HL-60/S4 treated with retinoic acid at 250 ng/mL for 4 days and 3 days (cell line): ENCODE results near the gene SCAP.
"Not testable (repeated sequence)": the region's sequence is repeated elsewhere in the genome, so short reads cannot be mapped to it uniquely, and the experiment has no call there.

Experiments
- in situ Hi-C: fragments of 300-500 bp; cut with MboI; formaldehyde crosslinking; loops from 2 replicates; pipeline ENCODE4 v1.7.0; 2022; ENCODE audit warnings: low sequenced_read_pairs

Gene SCAP

DNA sequence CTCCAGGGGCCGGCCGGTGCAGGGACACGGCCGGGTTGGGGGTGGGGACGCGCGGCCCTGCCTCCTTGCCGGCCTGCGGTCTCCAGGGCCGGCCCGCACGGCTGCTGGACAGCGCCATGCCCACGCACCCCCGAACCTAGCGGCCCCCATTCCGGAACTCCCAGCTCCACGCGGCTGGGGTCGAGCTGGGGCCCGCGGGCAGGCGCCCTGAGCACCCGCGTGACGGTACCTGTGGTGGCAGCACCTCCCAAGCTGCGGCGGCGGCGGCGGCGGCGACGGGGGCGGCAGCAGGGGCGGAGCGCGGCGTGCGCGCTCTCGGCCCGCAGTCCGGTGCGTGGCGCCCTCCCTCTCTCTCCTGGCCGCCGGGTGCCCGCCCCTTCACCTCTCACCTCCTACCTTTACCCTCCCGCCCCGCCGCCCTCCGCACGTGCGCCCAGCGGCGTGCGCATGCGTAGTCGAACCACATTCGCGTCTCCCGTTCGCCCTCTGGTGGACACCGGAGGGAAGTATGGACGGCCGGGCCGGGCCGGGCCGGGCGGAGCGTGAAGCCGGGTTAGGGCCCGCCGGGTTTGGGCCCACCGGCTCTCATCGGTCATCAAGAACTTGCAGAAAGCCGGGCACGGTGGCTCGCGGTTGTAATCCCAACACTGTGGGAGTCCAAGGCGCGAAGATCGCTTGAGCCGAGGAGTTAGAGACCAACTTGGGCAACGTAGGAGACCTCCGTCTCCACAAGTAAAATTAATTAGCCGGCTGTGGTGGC is at the start of gene SCAP:
Gene SCAP (minus strand): TSS at position 372 of the 760 bp plus-strand sequence. CDS start 32,948 bp downstream, outside the sequence.
- in situ Hi-C loops = no loop called here

DNA sequence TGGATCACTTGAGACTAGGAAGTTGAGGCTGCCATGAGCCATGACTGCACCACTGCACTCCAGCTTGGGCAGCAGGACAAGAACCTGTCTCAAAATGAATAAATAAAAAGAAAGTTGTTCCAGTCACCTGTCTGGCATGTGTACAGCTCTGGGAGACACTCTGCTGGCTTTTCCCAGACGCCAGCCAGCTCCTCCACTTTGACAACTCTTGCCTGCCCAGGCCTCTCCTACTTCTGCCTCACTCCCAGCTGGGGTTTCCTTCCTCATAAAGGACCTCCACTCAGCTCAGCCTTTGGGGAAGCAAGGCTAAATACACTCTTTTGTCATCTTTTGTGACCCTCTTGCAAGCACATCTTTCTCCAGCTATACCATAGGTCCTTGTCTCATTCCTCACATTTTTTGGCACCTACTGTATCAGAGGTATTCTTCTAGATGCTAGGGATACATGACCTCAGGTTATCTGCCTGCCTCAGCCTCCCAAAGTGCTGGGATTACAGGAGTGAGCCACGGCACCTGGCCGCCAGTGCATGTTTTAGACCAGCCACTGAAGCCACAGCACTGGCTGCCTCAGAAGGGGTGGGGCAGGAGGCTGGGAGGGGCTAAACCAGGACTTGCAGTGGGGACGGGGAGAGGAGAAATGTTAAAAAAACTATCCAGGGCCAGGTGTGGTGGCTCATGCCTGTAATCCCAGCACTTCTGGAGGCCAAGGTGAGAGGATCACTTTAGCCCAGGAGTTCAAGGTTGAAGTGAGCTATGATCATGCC is 47.8 kb upstream of the SCAP start:
- in situ Hi-C loops = no loop called here

DNA sequence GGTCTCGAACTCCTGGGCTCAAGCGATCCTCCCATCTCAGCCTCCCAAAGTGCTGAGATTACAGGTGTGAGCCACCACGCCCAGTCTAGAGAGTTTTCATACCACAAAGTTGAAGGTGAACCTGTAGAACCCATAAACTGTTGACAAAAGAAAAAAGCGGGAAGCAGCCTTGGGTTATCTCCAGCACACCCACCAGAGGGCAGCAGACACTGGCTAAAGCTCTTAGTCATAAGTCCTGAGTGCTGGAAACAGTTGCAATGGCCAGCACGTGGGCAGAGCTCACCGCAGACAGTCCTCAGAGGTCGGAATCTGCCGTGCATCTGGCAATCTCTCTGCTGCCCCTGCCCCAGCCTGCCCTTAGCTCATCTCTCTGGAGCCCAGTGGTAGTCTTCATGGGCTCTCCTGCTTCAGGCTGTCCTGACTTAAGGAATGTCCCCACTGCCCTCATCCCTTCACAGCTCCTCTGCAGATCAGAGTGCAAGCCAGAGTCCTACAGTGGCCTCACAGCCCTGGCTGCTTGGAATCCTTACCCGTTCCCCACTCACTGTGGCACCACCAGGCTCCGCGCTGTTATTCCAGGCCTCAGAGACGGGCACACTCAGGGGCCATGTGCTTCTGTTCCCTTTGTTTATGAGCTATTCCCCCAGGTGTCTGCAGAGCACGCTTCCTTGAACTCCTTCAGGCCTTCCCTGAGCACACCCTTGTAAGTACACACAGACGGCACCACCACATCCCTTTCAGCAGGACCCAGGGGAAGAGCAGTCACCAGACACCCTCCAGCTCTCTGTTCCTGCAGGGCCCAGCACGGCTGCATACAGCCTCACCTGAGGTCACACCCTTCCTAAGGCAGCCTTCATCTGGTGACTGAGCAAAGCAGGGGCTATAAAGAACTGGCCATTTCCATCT is 46.6 kb upstream of the SCAP start:
- in situ Hi-C loops = no loop called here

DNA sequence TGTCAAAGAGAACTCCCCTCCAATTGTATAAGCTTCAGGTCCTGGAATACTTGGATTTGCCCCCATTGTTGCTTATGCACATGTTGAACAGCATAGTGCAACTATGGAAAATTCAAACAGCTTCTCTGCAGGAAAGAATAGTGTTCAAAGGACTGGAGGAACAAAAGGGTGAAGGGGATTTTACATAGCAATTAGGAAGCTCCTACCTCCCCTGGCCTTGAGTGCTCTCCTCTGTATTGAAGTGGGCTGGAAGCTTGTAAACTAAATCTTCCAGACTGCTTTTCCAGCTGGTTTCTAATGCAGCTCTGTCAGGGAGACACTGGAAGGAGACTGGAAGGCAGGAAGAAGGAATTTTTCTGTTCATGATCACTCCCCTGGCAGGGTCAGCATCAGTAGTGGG is 45.0 kb upstream of the SCAP start:
- in situ Hi-C loops = no loop called here

DNA sequence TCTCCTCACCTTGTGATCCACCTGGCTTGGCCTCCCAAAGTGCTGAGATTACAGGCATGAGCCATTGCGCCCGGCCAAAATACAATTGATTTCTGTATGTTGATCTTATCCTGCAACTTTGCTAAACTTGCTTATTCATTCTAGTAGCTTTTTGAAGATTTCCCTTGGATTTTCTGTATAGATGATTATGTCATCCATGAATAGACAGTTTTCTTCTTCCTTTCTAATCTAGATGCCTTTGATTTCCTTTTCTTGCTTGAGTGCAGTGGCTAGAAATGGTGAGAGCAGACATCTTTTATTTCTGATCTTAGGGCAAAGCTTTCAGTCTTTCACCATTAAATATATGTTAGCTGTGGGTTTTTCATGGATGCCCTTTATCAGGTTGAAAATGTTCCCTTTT is 42.2 kb upstream of the SCAP start:
- in situ Hi-C loops = loop anchor here (10.0 kb wide), 1 partner anchor 267 kb away; the partner anchor contains the start of gene SMARCC1

DNA sequence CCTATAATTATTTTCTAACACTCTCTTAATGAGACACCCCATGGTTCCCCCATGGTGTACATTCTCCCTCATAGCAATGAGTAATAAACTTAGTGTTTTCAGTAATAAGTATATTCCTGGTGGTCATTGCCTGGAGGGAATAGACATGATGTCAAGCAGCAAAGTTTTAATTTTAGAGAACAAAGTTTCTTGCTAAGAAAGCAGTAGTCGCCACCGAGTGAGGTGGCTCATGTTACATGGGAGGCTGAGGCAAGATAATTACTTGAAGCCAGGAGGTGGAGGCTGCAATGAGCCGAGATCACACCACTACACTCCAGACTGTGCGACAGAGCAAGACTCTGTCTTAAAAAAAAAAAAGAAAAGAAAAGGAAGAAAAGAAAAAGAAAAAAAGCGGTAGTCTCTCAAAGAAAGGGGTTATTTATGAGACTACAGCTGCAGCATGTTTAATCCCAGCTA is 40.2 kb upstream of the SCAP start:
- in situ Hi-C loops = loop anchor here (10.0 kb wide), 1 partner anchor 269 kb away; the partner anchor contains the start of gene SMARCC1

DNA sequence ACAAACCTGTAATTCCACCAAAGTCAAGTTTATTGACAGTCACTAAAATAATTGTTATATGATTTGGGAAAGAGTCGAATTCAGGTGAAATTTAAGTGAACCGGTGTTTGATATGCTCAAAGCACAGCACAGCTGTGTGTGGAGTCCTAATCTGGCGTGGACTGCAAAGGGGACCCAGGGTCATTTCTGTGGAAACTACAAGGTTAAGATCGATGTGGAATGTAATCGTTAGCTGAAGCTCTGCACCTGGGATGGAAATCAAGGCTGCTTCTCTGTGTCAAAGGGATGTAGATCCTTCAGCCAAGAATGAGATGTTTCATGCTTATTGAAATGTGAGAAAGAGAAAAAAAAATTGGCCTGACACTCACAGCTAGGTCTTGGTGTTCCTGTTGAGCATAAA is 39.4 kb upstream of the SCAP start:
- in situ Hi-C loops = loop anchor here (10.0 kb wide), 1 partner anchor 270 kb away; the partner anchor contains the start of gene SMARCC1

DNA sequence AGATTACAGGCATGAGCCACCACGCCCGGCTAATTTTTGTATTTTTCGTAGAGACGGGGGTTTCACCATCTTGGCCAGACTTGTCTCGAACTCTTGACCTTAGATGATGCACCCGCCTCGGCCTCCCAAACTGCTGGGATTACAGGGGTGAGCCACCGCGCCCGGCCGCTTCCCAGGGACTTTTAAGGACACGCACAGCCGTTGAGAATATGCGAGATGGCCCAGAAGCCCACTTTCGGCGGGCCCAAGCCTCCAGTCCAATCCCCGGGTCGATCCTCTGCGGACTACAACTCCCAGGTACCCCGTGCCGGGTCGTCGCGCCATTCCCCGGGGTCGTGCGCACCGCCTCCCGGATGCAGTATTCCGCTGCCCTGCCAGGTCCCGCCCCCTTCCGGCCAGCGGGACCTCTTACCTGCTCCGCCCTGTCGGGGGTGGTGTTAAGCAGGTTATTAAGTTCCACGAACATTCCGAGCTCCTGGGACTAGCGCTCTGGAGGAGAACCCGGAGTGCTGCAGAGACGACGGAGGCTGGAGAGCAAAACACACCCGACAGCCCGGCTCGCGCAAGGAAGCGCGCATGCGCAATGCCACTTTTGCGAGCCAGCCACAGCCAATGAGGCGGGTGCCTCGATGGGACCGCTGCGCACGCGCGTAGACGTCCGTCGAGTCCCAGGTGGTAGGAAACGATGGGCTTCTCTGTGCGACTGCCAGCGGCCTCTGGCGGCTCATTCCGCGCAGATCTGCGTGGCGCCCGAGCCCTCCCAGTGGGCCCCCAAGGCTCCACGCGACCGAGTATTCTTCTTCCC is 37.6 kb upstream of the SCAP start, which contains the start of gene ELP6:
Gene ELP6 (minus strand): TSS at position 588 of the 805 bp plus-strand sequence. CDS start 122 bp downstream, at position 466.
- in situ Hi-C loops = loop anchor here (10.0 kb wide), 1 partner anchor 271 kb away; the partner anchor contains the start of gene SMARCC1

DNA sequence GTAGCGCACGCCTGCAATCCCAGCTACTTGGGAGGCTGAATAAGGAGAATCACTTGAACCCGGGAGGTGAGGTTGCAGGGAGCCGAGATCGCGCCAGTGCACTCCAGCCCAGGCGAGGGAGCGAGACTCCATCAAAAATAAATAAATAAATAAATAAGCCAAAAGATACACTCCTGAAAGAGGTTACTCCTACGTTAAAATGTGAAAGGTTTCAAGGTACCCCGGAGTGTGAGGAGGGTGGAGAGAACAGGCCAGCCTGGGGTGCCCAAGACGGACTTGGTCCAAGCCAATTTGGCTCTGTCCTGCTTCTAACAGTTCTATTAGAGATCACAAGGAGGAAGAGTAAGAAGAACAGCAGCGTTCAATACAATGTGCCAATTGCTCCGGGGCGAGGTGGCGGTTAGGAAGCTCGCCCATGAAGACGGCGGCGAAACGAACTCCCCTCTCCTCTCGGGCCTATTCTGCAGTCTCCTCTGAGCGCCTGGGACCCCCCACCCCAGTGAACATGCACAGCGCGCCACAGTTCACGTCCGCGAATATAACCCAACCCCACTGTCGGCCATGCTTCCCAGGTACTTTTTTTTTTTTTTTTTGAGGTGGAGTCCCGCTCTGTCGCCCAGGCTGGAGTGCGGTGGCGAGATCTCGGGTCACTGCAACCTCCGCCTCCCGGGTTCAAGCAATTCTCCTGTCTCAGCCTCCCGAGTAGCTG is 36.8 kb upstream of the SCAP start:
- in situ Hi-C loops = loop anchor here (10.0 kb wide), 1 partner anchor 272 kb away; the partner anchor contains the start of gene SMARCC1

DNA sequence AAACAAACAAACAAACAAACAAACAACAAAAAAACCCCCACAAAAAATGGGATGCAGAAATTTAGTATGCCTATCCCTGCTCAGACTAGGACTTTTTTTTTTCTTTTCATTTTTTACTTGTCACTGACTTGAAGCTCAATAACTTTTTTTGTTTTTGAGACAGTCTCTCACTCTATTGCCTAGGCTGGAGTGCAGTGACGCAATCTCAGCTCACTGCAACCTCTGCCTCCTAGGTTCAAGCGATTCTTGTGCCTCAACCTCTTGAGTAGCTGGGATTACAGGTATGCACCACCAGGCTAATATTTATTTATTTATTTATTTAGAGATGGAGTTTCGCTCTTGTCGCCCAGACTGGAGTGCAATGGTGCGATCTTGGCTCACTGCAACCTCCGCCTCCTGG is 29.5 kb upstream of the SCAP start:
- in situ Hi-C loops = not testable (repeated sequence)

DNA sequence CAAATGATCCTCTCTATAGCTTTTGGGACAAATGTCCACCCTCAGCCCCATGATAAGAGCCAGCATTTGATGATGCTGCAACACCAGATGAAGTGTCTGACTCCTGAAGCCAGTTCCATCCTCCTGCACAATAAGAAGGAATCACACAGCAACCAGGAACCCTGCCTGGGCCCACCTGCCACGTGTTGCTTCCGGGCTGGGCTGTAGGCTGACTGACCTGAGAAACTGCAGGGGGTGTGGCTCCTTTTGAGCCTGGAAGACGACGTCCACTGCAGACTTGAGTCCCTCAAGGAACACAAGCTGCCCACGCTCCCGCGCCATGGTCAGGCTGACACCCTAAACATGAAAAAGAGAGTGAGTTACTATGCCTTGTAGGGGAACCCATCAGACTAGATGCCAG is 28.4 kb upstream of the SCAP start:
- in situ Hi-C loops = no loop called here

DNA sequence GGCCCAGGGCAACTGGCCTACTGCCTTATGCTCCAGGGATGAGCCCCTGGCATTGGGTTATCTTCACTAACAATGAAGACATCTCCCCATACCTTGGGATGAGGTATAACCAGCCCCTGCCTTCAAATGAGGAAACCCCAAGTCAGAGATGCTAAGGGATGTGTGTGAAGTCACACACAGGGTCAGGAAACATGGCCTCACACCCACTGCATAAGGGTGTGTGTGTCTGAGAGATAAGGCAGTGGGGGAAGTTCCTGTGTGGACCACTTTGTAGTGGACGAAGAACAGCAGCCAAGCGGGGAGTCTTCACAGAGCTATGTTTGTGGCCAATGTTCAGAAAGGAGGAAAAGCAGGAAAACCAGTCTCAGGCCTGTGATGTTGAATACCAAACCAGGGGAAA is 27.3 kb upstream of the SCAP start:
- in situ Hi-C loops = no loop called here

DNA sequence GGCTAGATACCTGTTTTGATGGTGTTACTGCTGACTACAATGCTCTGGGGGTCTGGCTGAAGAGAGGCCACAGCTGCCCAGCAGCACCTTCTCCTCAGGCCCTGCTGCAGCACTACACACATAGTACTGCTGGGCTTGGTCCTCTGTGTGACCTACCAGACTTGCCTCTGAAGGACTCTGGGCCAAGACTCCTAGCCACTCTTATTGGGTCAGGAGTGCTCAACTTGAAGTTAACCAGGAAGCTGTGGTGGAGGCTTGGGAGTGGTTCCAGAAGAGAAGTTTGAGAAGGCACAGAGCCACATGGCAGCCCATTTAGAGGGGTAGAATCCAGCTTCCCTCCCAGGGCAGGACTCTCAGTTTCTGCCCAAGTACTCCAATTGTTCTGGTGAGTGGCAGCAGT is 21.2 kb upstream of the SCAP start:
- in situ Hi-C loops = no loop called here

DNA sequence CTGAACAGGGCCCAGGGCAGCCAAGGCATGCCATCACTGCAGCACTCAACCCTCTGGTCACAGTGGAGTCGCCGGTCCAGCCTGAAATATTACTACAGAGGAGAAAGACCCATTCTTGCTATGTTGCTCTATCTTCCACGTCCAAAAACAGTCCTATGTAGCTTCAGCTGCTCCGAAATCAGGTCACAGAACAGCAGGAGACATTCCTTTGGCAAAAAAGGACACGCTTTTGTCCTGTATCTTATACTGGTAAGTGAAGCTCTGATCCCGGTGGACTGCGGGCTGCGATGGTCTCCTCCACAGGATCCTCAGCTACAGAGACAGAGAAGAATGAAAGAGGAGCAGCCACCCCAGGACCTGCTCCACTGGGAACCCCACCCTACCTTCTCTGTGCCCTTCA is 20.1 kb upstream of the SCAP start:
- in situ Hi-C loops = no loop called here

DNA sequence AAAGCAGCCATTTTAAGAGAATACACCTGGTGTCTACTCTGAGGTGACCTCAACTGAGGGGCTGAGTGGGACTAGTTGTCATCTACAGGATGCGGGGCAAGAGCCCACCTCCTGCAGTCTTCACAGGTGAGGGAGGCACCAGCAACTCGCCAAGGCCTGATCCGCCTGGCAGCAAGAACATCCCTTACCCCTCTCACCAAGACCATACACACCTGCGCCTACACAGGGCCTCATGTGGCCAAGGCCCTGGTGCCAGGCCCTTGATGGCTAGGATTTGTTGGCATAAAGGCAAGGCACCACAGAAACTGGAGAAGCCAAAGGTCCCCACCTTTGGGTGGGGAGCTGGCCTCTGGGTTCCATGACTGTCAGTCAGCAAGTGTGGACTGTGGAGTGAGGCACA is 19.4 kb upstream of the SCAP start:
- in situ Hi-C loops = no loop called here

DNA sequence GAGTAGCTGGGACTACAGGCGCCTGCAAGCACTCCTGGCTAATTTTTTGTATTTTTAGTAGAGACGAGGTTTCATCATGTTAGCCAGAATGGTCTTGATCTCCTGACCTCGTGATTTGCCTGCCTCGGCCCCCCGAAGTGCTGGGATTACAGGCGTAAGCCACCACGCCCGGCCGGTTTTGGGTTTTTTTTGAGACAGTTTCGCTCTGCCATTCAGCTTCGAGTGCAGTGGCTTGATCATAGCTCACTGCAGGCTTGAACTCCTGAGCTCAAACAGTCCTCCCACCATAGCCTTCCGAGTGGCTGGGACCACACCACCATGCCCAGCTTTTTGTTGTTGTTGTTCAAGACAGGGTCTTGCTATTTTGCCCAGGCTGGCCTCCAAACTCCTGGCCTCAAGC is 16.0 kb upstream of the SCAP start:
- in situ Hi-C loops = no loop called here

DNA sequence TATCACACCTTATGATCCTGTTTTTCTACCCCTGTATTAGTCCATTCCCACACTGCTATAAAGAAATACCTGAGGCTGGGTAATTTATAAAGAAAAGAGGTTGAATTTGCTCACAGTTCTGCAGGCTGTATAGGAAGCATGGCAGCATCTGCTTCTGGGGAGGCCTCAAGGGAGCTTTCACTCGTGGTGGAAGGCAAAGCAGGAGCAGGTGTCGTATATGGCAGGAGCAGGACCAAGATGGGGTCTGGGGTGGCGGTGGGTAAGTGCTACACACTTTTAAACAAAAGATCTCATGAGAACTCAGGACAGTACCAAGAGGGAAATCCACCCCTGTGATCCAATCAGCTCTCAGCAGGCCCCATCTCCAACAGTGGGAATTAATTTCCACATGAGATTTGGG is 15.4 kb upstream of the SCAP start:
- in situ Hi-C loops = no loop called here

DNA sequence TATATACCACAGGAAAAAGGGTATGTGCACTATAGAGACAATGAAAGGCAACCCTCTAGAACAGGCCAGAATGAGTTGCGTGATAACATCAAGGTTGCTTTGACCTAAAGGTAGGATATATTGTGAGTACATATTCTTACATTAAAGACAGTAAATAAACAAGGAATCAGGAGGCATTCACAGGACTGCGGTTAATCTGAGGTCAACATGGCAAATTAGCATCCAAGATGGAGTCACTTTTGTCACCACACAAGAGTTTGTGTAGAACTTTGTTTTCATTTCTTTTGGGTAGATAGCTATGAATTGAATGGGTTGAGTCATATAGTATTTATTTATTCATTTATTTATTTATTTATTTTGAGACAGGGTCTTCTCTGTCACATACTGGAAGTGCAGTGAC is 11.5 kb upstream of the SCAP start:
- in situ Hi-C loops = no loop called here

DNA sequence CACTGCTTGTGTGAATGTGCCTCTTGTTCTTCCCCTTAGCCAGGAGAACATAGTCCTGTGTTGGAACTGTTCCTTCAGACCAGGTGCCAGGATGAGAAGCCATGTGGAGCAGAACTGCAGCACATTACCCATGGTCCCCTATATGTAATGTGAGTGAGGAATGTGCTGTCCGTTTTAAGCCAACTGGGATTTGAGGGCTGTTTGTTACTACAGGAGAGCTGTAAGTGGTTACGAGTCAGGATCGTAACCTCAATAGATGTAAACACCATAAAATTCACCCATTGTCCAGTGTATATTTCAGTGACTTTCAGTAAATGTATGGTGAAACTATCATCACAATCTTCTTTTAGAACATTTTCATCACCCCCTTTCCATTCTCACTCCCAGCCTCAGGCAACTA is 10.1 kb upstream of the SCAP start:
- in situ Hi-C loops = no loop called here
